T-helper 2 cell treated with Interferon-gamma antibody and Interleukin-4, amounts not matched to agents 100 ng/mL and 5 ng/mL, for 36 hours (primary cell): ENCODE data around the gene NOTCH4. TPM values are rescaled to one million over a fixed set of nuclear protein-coding genes. Genes with fewer than 3 reads are reported as not detected.
"Not testable (repeated sequence)": the region's sequence is repeated elsewhere in the genome, so short reads cannot be mapped to it uniquely, and the experiment has no call there.

ENCODE experiments used
- intact Hi-C: fragments of 100-400 bp; cut with micrococcal nuclease; formaldehyde crosslinking; loops from one replicate; pipeline ENCODE4 v1.15.1; 2023
- total RNA-seq: library from RNA; stranded (reverse); gene quantifications from 2 replicates; pipeline ENCODE4 v1.2.3, GENCODE V29; 2022

Gene NOTCH4
- total RNA-seq, 1 donor from 2014 or later, result 0.16 TPM

DNA sequence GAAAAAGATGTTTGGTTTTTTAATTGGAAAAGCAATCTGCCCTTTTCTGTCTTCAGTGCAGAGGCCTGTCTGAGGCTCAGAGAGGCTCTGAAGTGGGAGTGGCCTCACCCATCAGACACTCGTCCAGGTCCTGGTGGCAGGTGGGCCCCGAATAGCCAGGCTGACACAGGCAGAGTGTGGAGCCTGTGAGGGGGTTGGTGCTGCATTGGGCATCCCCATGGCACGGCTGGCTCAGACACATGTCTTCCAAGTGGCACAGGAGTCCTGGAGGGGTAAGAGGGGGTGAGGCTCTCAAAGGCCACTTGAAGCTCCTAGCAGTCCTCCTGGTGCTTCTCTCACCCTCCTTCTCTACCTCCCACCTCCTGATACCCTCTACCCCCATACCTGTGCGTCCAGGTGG is 3.8 kb downstream of the NOTCH4 start:
- intact Hi-C loops, result no loop called here

DNA sequence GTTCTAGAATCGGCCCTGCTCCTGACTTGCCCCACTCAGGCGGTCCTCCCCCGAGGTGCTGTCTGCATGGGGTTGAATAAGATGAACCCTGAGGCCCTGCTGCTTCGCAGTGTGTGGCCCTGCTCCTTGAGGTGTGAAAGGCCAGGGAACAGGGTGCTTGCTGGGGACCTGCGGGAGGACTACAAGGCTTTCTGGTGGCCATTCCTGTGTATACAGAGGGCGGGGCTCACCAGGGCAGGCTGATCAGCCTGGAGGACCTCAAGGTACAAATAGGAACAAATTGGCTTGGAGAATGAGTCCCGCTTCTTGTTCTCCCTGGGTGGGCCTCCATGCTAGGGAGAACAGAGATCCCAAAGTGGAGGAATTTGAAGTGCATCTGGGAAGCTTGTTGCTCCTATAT is 5.7 kb downstream of the NOTCH4 start:
- intact Hi-C loops, result no loop called here

DNA sequence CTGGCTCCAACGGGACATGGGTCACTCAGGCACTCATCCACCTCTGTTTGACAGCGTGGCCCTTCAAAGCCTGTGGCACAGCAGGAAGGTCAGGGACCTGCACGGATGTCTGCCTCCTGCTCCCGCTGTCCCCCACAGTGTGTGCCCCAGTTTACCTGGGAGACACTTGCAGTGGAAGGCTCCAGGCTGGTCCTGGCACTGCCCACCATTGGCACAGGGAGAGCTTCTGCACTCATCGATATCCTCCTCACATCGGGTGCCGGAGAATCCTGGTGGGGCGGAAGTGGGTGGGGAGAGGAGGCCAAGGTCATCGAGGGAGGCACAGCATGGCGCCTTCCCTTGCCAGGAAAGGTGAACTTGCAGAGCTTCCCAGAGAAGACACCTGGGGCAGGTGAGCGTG is 6.9 kb downstream of the NOTCH4 start:
- intact Hi-C loops, result no loop called here

DNA sequence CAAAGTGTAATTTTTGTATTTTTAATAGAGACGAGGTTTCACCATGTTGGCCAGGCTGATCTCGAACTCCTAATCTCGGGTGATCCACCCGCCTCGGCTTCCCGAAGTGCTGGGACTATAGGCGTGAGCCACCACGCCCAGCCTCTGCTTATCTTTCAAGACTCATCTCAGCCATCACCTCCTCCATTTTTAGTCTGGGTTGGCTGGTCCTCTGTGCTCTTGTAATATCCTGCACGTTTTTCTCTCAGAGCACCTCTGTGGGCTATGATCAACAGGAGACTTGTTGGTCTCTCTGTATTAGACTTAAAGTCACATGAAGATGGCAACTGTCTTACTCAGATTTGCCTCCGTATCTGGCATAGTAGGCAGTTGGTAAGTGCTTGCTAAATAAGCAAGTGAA is 7.6 kb downstream of the NOTCH4 start:
- intact Hi-C loops, result no loop called here

DNA sequence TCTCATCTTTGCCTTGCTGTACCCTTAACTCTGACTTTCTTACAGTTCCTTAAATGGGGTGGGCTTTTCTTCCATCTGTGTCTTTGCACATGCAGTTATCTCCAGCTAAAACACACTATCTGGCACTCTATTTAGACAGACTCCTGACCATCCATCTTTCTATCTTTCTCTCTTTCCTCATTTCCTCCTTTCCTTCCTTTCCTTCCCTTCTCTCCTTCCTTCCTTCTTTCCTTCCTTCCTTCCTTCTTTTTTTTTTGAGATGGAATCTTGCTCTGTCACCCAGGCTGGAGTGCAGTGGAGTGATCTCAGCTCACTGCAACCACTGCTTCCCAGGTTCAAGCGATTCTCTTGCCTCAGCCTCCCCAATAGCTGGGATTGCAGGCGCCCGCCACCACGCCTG is 8.2 kb downstream of the NOTCH4 start:
- intact Hi-C loops, result no loop called here

DNA sequence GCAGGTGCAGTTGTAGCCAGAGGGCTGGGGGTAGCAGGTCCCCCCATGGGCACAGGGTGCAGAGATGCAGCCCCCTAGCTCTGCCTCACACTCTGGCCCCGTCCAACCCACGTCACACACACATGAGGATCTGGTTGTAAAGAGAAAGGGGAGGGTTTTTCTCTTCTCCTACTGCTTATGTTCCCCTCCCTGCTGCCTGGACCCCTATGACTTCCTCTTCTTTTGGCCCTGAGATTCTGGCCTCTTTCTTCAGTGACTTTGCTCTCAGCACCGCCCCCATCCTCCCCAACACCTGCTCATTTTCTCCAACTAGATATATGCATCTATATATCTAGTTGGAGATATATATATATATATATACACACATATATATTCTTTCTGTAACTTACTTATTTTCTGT is 9.7 kb downstream of the NOTCH4 start:
- intact Hi-C loops, result no loop called here

DNA sequence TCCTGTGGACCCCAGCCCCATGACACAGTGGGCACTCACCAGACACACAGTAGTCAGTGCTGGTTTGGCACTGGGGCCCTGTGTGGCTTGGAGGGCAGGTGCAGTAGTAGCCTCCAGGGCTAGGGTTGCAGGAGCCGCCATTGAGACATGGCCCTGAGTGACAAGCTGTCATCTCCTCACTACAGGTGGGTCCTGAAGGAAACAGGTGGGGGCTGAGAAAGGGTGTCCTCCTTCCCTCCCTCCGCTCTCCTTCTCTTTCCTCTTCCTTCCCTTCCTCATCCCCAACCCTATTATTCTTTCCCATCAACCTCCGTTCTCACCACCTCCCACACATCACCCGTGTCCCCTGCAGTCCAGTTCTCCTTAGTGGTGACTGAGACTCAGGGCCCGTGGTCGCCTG is 10.2 kb downstream of the NOTCH4 start:
- intact Hi-C loops, result no loop called here

DNA sequence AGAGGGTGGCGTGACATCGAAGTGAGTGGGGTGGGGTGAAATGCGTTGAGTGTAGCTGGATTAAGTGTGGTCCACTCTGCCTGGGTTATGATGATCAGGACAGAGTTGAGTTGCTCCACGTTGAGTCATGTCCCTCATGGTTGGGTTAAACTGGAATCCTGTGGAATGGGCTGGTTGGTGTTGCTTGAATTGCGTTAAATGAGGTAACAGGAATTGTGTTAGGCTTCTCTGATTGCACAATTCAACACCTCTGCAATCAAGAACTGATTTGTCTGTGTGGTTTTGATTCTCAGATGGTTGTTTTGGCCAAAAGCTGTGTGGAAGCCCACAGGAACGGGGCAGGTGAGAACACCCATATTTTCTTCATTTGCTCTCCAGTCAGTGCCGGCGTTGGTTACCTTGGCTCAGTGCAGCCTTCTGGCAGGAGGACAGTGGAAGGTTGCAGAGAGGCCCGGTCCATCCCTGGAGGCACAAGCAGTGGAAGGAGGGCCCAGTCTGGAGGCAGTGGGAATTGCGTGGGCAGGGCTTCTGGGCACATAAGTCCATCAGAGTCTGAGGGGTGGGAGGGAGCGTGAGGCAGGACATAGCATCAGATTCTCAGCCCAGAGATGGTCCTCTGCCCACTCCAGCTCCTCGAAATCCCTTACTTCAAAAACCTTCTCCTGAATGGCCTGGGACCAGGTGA is 11.6 kb downstream of the NOTCH4 start:
- intact Hi-C loops, result no loop called here

DNA sequence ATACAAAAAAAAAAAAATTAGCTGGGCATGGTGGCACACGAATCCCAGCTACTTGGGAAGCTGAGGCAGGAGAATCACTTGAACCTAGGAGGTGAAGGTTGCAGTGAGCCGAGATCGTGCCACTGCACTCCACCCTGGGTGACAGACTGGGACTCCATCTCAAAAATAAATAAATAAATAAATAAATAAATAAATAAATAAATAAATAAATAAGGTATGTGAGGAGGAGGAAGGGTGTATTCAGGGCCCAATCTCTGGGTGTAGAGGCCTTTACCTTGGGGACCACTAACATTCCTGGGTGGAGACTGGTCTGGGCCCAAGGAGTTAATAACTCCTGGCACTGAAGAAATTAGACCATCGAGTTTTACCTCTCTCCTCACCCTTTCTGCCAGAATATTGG is 12.4 kb downstream of the NOTCH4 start:
- intact Hi-C loops, result not testable (repeated sequence)

DNA sequence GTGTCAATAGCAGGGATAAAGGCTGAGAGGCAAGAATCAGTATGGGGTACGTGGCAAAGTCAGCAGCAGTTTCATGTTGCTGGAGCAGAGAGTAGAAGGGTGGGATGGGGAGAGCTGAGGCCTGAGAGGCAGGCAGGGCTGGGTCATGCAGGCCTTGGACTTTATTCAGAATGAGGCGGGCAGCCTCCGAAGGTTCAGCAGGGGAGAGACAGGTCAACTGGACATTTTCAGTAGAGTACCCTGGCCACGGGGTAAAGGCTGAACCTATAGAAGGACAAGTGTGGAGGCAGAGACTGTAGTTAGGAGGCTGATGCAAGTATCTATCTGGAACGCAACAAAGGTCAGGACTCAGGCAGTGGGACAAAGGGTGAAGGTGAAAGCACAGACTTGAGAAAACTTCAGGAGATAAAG is 13.7 kb downstream of the NOTCH4 start:
- intact Hi-C loops, result no loop called here

DNA sequence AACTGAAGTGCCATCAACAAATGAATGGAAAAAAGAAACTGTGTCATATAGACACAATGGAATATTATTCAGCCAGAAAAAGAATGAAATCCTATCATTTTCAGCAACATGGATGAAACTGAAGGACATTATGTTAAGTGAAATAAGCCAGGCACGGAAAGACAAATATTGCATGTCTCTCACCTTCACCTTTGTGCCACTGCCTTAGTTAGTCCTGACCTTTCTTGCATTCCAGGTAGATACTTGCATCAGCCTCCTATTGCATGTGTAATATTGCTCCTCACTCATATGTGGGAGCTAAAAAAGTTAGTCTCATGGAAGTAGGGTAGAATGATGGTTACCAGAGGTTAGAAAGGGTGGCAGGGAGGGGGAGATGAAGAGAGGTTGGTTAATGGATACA is 14.9 kb downstream of the NOTCH4 start:
- intact Hi-C loops, result no loop called here

DNA sequence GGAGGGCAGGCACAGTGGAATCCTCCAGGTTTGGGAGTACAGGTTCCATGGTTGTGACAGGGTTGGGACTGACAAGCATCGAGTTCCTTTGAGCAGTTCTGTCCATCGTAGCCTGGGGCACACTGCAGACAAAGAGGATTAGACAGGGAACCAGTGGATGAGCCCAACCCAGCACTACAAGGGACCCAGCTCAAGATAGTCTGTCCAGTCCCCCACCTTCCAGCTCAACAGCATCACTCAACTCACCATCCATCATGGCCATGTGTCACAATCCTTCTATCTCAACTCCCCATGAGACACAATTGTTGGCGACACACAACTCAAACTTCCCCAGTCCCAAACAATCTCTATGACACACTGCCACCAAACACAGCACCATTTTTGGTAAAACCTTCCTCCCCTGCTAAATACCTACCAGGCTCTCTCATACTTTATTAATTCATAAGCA is 19.6 kb downstream of the NOTCH4 start:
- intact Hi-C loops, result no loop called here

DNA sequence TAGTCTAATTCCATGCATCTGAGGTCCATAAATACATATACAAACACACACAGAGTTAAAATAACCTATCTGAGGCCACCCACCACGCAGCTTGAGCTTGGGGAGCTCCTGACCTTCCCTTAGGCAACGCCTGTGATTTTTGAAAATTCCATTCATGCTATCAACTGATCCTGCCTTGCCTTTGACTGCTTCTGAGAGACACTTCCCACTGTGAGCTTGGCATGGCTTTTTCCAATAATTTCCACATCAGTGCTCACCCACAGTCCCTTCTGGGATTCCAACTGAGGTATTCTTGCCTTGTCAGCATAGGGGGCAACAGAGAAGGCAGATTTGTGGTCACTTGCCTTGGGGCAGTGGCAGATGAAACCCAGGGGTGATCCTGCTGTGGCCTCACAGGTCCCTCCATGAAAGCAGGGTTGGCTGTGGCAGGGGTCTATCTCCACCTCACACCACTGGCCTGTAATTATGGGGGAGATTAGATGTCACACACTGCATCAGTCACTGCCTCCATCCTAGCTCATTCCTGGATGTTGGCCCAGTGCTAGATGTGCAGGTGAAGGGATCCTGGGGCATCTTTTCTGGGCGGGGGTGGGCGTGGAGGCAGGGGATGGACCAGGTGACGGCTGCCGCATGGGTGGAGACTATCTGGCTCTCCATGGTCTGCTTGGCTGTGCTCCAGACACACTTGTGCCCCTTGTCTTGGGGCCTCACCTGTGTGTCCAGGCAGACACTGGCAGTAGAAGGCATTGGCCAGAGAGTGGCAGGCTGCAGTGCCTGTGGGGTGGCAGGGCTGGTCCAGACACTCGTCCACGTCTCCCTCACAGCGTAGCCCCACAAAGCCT is 20.2 kb downstream of the NOTCH4 start:
- intact Hi-C loops, result no loop called here

DNA sequence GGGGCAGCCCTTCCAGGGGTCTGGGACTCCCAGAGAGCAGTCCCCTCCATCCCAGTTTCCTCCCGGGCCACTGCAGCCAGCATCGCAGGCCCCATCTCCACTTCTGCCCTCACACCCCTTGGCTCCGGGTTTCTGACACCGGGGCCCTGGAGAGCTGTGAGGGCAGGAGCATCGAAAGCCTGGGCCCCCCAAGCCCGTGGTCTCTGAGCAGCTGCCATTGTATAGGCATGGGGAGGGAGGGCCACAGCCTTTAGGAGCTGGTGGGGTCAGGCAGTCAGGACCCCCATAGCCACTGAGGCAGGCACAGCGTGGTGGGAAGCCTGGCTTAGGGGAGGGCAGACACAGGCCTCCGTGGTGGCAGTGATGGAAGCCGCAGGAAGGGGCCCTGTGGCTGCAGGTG is 21.7 kb downstream of the NOTCH4 start:
- intact Hi-C loops, result no loop called here

DNA sequence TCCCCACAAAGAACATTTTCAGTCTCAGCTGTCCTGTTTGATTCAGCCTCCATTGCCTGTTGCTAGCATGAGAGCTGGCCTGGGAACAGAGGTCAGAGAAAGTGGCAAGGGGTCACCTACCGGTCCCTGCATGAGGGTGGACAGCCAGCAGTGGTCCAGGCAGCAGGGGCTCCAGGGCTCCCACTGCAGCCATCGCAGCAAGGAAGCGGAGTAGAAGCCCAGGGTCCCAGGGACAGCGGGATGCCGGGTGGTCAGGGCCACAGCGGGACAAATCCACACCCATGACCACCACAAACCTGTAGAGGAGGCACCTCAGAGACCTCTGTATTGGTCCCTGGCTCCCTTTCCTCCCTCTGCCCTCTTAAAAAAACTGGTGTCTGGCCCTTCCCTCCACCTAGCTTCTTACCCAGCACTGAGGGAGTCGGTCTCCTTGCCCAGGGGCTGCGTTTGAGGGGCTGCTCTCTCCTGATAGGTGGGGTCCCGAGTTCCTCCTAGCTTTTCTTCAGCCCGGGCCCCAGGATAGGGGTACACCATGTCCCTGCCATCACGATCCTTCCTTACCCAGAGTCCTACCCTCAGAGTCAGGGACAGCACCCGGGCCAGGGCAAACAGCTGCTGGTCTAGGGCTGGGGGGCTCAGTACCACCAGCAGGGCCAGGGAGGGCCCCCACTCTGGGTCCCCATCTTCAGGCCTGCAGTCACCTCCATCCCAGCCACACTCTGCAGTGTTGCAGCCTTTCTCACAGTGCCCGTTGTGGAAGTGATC is 23.0 kb downstream of the NOTCH4 start:
- intact Hi-C loops, result no loop called here

DNA sequence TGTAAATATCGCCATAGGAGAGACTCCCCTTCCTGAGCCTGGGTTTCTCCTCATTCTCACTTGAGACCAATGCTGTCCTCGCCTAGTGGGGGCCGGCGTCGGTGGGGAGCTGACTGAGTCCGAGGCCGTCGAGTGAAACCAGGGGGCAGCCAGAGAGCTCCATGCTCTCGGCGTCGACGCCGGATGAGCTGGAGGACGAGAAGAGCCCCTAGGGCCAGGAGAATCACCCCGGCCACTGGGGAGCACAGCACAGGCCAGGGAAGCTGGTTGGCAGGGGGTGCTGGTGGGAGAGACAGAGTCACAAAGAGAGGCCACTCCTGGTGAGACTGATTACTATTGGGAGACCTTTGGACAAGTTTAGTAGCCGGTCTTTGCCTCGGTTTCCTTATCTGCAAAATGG is 25.0 kb downstream of the NOTCH4 start:
- intact Hi-C loops, result loop anchor here (5.0 to 10.0 kb wide), 4 partner anchors 242 to 1854 kb away; partner anchors contain the start of genes NELFE, PSMB9, RPP21 and SKIC2

DNA sequence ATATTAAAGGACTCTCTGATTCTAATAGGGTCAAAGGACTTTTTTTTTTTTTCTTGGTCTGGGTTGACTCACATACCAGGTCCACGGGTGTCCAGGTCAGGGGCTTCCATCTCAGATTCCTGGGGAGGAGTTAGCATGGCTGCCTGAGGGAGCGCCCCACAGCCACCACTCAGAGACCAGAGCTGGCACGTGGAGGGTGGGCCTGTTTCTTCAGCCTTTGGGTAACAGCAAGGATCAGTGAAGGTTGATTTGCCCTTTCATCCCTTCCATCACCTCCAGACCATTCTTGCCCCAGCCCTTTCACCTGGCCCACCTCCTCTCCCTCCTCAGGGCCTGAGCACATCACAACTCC is 25.5 kb downstream of the NOTCH4 start:
- intact Hi-C loops, result loop anchor here (5.0 to 10.0 kb wide), 4 partner anchors 241 to 1854 kb away; partner anchors contain the start of genes NELFE, PSMB9, RPP21 and SKIC2

DNA sequence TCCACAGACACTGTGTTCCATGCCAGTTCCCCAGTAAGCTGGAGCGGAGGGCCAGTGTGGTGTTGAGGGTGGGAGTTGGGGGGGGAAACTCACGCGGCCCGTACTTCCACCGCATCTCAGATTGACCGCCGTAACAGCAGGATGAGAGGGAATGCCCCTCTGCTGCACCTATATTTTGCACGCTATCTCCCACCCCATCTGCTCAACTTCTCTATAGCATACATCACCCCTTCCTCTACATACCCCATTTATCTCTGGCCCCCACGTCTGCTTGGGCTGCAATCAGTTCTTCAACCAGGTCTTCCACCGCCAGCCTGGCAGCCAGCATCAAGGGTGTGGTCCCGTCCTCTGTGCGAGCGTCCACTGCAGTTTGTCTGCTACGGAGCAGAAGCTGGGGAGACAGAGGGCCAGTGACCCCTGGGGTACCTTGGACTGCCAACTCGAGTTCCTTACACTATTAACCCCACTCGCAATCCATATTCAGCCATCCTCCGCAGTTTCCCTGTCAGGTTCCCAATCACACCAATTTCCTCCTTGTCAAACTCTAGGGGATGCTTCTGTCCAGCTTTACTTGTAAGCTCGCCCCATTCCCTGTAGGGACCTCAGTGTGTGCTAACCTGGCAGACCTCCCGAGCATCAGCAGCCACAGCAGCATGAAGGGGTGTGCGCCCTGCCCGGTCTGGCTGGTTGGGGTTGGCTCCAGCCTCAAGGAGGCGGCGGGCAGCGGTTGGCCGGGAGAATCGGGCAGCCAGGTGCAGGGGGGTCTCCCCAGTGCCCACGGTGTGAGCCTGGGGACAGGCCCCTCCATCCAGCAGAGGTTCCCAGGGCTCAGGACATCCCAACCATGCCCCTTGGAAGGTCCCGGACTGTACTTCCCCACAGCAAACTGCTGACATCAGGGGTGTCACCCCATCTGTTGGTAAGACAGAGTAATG is 26.9 kb downstream of the NOTCH4 start:
- intact Hi-C loops, result loop anchor here (5.0 to 10.0 kb wide), 4 partner anchors 240 to 1852 kb away; partner anchors contain the start of genes NELFE, PSMB9, RPP21 and SKIC2

DNA sequence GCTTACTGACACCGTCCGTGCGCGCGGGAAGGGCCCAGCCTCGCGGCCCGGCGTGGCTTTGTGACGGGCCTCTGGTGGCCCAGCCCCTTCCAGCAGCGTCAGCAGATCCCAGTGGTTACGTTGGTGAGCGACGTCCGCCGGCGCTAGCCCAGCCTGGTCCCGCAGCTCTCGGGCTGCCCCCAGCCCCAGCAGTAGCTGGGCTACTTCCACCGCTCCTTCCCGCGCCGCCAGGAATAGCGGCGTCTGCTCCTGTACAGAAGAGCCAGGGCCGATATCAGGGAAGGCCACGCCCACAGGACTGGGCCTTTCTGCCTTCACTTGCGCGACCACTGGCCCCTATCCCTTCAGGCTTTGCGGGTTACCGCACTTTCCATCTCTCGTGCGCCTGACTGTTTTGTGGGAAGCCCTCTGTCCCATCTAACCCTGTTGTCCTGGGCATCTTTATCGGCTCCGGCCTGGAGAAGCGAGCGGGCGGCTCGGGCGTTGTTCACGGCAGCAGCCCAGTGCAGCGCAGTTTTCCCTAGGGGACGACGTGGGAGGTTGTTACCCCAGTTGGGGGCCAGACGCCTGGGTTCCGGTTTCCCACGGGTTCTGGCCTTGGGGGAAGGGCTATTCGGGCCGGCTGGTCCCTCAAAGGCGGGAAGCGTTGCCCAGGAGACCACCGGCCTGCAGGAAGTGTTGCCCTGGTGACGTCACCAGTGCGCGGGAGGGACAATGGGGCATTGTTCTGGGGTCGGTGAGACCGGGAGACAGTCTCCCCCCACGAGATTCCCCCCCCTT is 27.8 kb downstream of the NOTCH4 start:
- intact Hi-C loops, result loop anchor here (1.0 to 10.0 kb wide), 7 partner anchors 18 to 1851 kb away; partner anchors contain the start of genes FKBPL, NELFE, PPT2 and PSMB9

DNA sequence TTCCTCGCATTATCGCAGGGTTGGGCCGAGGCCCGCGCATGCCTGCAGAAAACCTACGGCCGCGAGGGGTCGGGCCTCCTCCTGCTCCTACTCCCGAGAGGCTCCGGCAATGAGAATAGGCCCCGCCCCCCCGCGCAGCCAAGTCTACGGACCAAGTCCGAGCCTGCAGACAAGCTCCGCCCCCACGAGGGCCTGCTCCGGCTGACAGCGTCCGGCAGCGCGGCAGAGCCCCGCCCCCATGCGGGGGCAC is 28.3 kb downstream of the NOTCH4 start:
- intact Hi-C loops, result loop anchor here (1.0 to 10.0 kb wide), 7 partner anchors 17 to 1851 kb away; partner anchors contain the start of genes FKBPL, NELFE, PPT2 and PSMB9
